Lung (tissue), 12 donors: ENCODE measurements around the gene STUM. TPM values are rescaled to one million over a fixed set of nuclear protein-coding genes. Genes with fewer than 3 reads are reported as not detected.

Experiments
- ATAC-seq: fragments of 200-7000 bp; cut with Tn5 transposase; one replicate; pipeline ENCODE4 v1.9.1; 2020; ENCODE audit warnings: moderate number of reproducible peaks; ENCODE audit not compliant: insufficient read depth, low FRiP score
- DNase-seq, 3 donors: peaks; one replicate each; pipeline ENCODE4 v3.0.0-alpha.2; 2013 to 2017
- H3K27ac ChIP-seq, 2 donors: one replicate each; pipeline ENCODE4 v1.5.1; 2013; ENCODE audit warnings: mild to moderate bottlenecking in 2 of 2, moderate library complexity in 2 of 2, control low read depth in 1 of 2, inconsistent platforms in 1 of 2, low read depth in 1 of 2, low read length in 1 of 2
- H3K27me3 ChIP-seq, 3 donors: one replicate each; pipeline ENCODE4 v1.5.1; 2013; ENCODE audit warnings: low read length in 2 of 3; ENCODE audit not compliant: control insufficient read depth in 3 of 3, insufficient read depth in 3 of 3
- H3K36me3 ChIP-seq, 4 donors: one replicate each; pipeline ENCODE4 v1.5.1; 2013; ENCODE audit warnings: low read length in 4 of 4, mild to moderate bottlenecking in 1 of 4, moderate library complexity in 1 of 4; ENCODE audit not compliant: control insufficient read depth in 4 of 4, insufficient read depth in 4 of 4
- H3K4me1 ChIP-seq, 5 donors: one replicate each; pipeline ENCODE4 v1.5.1; 2013; ENCODE audit warnings: low read length in 5 of 5, mild to moderate bottlenecking in 2 of 5, moderate library complexity in 1 of 5; ENCODE audit not compliant: control insufficient read depth in 5 of 5, insufficient read depth in 5 of 5
- H3K4me3 ChIP-seq: one replicate; pipeline ENCODE4 v1.5.1; 2013; ENCODE audit warnings: mild to moderate bottlenecking, control low read depth, moderate library complexity
- H3K9ac ChIP-seq, 2 donors: one replicate each; pipeline ENCODE4 v1.5.1; 2013; ENCODE audit warnings: low read length in 2 of 2, control low read depth in 1 of 2; ENCODE audit not compliant: insufficient read depth in 1 of 2
- H3K9me3 ChIP-seq, 4 donors: one replicate each; pipeline ENCODE4 v1.5.1; 2013; ENCODE audit warnings: low read length in 3 of 4, mild to moderate bottlenecking in 1 of 4, moderate library complexity in 1 of 4; ENCODE audit not compliant: control insufficient read depth in 4 of 4, insufficient read depth in 3 of 4
- WGBS, 2 donors: extraction: QIAGEN DNeasy Blood & Tissue Kit; methylation state at CpG; one replicate each; pipeline ENCODE4 v1.1.7; 2013; 5-methylcytosine and 5-hydroxymethylcytosine counted together
- polyA plus RNA-seq, 2 donors: library from polyadenylated mRNA; stranded (reverse); fragments of 200-250 nt; gene quantifications; one replicate each; pipeline ENCODE4 v1.2.1, GENCODE V29; 2013
- total RNA-seq, 2 donors: library from RNA; depleted of rRNA in 1 of 2; stranded (reverse); fragments of >200 nt in 1 of 2; gene quantifications; one replicate each; pipeline ENCODE4 v1.2.1, GENCODE V29; 2014 to 2021
- TF ChIP-seq, protein P1 (sequence below): IDR thresholded peaks from 2 replicates; pipeline ENCODE4 v1.5.1; 2012; ENCODE audit warnings: mild to moderate bottlenecking; ENCODE audit errors: control extremely low read depth, extremely low read depth
- donor health status: control.
- donor health status: control.
- donor health status: Bipolar disorder and iron deficiency.
- donor health status: healthy.
- donor health status: DM: yes; HTN: yes; CAD: no.

Gene STUM
- total and polyA plus RNA-seq, 4 donors = 0.09 to 0.58 (median 0.48) TPM

DNA sequence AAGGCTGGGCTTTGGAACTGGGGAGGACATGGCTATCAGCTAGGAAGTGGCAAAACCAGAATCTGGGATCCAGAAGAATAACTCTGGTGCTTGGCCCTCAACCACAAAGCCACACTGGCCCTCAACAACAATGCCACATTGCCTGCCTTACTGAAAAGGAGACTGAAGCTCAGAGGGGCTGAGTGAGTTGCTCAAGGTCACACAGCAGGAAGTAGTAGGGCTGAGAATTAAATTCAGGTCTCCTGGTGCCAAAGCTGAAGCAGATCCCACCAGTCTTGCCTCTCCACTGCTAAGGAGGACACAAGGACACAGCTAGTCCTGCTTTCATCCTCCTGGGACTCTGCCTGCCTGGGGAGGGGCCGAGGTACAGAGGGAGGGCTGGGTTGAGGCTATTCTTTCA is 29.4 kb upstream of the STUM start:
- DNase-seq (no peak), ATAC-seq (no peak)
- H3K36me3 ChIP-seq = no peaks in the 10 kb centered on the region
- 85 to 89% methylated on average over 1 of the region's 1 CpG for whole genome bisulfite sequencing, 2 donors
- H3K9me3 ChIP-seq = peaks cover 0 to 3% (median 0%) of the 10 kb centered on the region in 4 donors
- peaks cover 0 to 3% (median 0%) of the 10 kb centered on the region in 5 donors for H3K4me1 ChIP-seq
- TF ChIP-seq, protein P1, sequence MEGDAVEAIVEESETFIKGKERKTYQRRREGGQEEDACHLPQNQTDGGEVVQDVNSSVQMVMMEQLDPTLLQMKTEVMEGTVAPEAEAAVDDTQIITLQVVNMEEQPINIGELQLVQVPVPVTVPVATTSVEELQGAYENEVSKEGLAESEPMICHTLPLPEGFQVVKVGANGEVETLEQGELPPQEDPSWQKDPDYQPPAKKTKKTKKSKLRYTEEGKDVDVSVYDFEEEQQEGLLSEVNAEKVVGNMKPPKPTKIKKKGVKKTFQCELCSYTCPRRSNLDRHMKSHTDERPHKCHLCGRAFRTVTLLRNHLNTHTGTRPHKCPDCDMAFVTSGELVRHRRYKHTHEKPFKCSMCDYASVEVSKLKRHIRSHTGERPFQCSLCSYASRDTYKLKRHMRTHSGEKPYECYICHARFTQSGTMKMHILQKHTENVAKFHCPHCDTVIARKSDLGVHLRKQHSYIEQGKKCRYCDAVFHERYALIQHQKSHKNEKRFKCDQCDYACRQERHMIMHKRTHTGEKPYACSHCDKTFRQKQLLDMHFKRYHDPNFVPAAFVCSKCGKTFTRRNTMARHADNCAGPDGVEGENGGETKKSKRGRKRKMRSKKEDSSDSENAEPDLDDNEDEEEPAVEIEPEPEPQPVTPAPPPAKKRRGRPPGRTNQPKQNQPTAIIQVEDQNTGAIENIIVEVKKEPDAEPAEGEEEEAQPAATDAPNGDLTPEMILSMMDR = no peak
- no peak overlapping the region for H3K27ac ChIP-seq
- H3K4me3 ChIP-seq = no peak overlapping the region
- peaks cover 0 to 4% (median 0%) of the 10 kb centered on the region in 3 donors for H3K27me3 ChIP-seq
- no peak overlapping the region for H3K9ac ChIP-seq

DNA sequence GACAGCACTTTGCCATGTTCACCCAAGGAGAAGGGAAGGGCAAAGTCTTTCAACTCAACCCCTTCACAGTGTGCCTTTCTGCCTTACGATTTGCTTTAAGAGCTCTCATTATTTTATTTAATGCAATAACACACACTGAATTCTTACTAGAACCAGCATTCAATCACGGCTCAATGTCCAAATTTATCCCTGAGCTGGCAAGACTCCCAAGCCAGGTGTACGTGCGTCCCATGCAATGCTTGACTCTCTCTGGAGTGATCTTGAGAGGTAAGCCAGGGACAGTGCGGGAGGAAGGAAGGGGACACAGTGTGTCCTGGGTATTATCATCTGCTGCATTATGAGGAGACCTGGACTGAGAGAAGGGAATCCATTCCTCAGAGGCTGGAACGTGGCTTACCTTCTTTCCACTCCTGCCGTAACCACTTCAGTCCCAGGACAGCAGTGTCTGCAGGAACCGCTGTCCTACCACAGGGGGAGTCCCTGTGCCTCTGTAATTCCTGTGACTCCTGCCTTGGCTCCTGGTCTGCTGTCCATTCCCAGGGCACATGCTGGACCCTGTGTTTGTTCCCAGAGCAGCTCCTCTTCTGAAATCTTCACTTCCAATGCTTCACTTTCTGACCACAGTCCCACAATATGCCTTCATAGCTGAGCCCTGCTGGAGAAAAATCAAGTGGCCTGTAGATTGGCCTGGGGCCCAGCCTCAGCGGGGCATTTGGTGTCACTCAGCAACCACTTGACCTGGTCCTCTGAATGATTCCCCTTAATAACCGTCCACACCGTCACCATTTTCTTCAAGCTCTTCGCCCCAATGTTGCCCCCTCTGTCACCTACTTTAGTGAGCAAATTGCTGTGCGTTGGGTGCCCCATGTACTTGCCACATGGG is 28.6 kb upstream of the STUM start:
- H3K27me3 ChIP-seq = peaks cover 0 to 4% (median 0%) of the 10 kb centered on the region in 3 donors
- ATAC-seq (no peak), DNase-seq (no peak)
- no peak overlapping the region for H3K27ac ChIP-seq
- no peak overlapping the region for H3K4me3 ChIP-seq
- H3K9me3 ChIP-seq = peaks cover 0 to 3% (median 0%) of the 10 kb centered on the region in 4 donors
- no peak overlapping the region for H3K9ac ChIP-seq
- peaks cover 0 to 3% (median 0%) of the 10 kb centered on the region in 5 donors for H3K4me1 ChIP-seq
- TF ChIP-seq, protein P1 = no peak
- WGBS, 2 donors = 72 to 80% methylated on average over 13 of the region's 13 CpGs
- H3K36me3 ChIP-seq = no peaks in the 10 kb centered on the region

DNA sequence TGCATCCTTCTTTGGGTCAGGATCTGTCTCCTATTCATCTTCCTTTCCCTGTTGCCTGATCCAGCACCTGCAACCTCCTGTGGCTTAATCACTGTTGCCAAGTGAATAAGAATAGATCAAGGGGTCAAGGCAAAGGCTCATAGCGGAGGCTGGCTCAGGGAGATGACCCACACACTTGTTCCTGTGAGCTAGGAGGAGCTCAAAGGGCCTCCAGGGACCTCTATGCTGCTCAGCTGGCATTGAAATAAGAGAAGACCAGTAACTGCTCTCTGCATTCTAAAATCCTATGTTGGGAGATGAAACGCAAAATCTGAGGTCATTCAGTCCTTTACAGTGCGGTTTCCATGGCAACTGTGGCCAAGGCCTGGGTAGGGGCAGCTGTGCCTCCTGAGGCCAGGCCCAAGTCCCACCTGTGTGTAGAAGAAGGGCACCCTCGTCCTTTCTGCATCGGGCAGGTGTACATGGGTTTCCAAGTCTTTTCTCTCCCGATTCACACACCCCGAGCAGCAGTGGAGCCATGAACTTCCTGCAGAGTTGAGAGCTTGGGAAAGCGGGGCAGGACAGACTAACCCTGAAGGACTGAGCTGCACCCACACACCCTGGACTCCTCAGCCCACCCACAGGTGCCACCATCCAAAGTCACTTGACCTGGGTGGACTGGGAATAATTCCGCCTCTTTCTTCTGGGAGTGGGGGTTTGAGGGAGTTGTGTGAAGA is 27.8 kb upstream of the STUM start:
- TF ChIP-seq, protein P1 = no peak
- no peak overlapping the region for H3K27ac ChIP-seq
- DNase-seq = no peak
- peaks cover 0 to 3% (median 0%) of the 10 kb centered on the region in 5 donors for H3K4me1 ChIP-seq
- no peaks in the 10 kb centered on the region for H3K36me3 ChIP-seq
- H3K4me3 ChIP-seq = no peak overlapping the region
- peaks cover 0 to 3% (median 0%) of the 10 kb centered on the region in 4 donors for H3K9me3 ChIP-seq
- no peak overlapping the region for H3K9ac ChIP-seq
- no peak for ATAC-seq
- WGBS, 2 donors = 85 to 93% methylated on average over 9 of the region's 9 CpGs
- peaks cover 0 to 4% (median 0%) of the 10 kb centered on the region in 3 donors for H3K27me3 ChIP-seq
